ENCODE results near the gene ITPKB. TPM values are rescaled to one million over a fixed set of nuclear protein-coding genes. Genes with fewer than 3 reads are reported as not detected.

ITPKB gene
- total and polyA plus RNA-seq, 2 experiments from 2014 or later, result 0.31 to 5.2 TPM

DNA sequence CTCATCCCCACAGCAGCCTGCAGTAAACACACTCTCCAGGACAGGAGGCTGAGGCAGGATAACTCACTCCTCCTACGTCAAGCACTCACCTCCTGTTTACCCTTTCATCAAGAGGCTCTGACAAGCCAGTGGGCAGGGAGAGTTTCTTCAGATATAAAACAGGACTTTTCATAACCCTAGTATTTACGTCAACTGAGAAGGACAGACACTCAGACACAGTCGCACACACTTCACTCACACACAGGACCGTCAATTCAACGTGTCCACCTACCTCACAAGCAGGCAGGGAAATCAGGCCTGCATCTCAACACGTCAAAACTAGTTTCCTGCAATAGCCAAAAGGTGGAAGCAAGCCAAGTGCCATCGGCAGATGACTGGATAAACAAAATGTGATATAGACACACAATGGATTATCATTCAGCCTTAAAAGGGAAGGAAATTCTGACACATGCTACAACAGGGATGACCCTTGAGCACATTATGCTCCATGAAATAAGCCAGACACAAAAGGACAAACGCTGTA lies 48.6 kb downstream of the ITPKB start (continued):
- TF ChIP-seq, protein P1, sequence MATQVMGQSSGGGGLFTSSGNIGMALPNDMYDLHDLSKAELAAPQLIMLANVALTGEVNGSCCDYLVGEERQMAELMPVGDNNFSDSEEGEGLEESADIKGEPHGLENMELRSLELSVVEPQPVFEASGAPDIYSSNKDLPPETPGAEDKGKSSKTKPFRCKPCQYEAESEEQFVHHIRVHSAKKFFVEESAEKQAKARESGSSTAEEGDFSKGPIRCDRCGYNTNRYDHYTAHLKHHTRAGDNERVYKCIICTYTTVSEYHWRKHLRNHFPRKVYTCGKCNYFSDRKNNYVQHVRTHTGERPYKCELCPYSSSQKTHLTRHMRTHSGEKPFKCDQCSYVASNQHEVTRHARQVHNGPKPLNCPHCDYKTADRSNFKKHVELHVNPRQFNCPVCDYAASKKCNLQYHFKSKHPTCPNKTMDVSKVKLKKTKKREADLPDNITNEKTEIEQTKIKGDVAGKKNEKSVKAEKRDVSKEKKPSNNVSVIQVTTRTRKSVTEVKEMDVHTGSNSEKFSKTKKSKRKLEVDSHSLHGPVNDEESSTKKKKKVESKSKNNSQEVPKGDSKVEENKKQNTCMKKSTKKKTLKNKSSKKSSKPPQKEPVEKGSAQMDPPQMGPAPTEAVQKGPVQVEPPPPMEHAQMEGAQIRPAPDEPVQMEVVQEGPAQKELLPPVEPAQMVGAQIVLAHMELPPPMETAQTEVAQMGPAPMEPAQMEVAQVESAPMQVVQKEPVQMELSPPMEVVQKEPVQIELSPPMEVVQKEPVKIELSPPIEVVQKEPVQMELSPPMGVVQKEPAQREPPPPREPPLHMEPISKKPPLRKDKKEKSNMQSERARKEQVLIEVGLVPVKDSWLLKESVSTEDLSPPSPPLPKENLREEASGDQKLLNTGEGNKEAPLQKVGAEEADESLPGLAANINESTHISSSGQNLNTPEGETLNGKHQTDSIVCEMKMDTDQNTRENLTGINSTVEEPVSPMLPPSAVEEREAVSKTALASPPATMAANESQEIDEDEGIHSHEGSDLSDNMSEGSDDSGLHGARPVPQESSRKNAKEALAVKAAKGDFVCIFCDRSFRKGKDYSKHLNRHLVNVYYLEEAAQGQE (IDR thresholded peaks at IDR 0.05; ENCODE audit: unreplicated experiment), result no peak
- TF ChIP-seq CREB1 (CRISPR knock-in tag; IDR thresholded peaks at IDR 0.05; ENCODE audit: low read depth), result no peak
- TF ChIP-seq ZNF114 (CRISPR knock-in tag; IDR thresholded peaks at IDR 0.05), result no peak
- TF ChIP-seq, protein P2, sequence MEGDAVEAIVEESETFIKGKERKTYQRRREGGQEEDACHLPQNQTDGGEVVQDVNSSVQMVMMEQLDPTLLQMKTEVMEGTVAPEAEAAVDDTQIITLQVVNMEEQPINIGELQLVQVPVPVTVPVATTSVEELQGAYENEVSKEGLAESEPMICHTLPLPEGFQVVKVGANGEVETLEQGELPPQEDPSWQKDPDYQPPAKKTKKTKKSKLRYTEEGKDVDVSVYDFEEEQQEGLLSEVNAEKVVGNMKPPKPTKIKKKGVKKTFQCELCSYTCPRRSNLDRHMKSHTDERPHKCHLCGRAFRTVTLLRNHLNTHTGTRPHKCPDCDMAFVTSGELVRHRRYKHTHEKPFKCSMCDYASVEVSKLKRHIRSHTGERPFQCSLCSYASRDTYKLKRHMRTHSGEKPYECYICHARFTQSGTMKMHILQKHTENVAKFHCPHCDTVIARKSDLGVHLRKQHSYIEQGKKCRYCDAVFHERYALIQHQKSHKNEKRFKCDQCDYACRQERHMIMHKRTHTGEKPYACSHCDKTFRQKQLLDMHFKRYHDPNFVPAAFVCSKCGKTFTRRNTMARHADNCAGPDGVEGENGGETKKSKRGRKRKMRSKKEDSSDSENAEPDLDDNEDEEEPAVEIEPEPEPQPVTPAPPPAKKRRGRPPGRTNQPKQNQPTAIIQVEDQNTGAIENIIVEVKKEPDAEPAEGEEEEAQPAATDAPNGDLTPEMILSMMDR (conservative IDR thresholded peaks at IDR 0.05; ENCODE audit: low read depth in 2 of 2), result no peak
- no peak for TF ChIP-seq ZNF331 (CRISPR knock-in tag; IDR thresholded peaks at IDR 0.05; ENCODE audit: low read depth)
- TF ChIP-seq EZH2phosphoT487 (IDR thresholded peaks at IDR 0.05; ENCODE audit: unreplicated experiment), result no peak
- TF ChIP-seq, protein P3, sequence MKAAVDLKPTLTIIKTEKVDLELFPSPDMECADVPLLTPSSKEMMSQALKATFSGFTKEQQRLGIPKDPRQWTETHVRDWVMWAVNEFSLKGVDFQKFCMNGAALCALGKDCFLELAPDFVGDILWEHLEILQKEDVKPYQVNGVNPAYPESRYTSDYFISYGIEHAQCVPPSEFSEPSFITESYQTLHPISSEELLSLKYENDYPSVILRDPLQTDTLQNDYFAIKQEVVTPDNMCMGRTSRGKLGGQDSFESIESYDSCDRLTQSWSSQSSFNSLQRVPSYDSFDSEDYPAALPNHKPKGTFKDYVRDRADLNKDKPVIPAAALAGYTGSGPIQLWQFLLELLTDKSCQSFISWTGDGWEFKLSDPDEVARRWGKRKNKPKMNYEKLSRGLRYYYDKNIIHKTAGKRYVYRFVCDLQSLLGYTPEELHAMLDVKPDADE (IDR thresholded peaks at IDR 0.05), result no peak
- TF ChIP-seq EZH2 (IDR thresholded peaks at IDR 0.05; ENCODE audit: low read depth, unreplicated experiment), result no peak
- no peak for TF ChIP-seq STAT1 (IDR thresholded peaks at IDR 0.05; ENCODE audit: unreplicated experiment)

DNA sequence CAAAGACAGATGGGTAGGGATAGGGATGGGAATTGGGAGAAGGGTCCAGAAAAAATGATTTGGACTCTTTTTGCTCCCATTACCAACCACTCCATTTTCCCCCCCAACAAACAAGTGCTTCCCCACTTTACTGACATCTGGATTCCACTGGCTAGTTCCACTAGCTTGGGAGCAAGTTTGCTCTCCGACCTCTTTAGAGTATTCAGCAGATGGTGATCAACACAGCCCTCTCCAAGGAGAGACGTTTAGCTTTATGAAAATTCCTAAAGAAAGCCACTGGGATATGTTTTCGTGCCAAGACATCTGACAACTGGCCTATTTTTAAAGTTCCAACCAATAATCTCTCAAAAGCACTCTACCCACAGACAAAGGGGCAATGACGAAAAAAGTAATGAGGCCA lies 50.3 kb downstream of the ITPKB start:
- H4K20me1 ChIP-seq (replicated peaks; ENCODE audit: insufficient read depth), result no peaks in the 10 kb centered on the region
- Mint-ChIP-seq H3K9me3 (no peaks in the 10 kb centered on the region), H3K27me3 (ENCODE audit: insufficient read depth, low read depth, poor library complexity) (peaks cover 1% of the 10 kb centered on the region), H3K27ac (no peak overlapping the region), H3K4me1 (peaks cover 39% of the 10 kb centered on the region), H3K4me3 (no peak overlapping the region; the same call in 2 of the 3 replicates), H3K36me3 (ENCODE audit: low read depth) (no peaks in the 10 kb centered on the region)
- H3K4me3 ChIP-seq, result no peak overlapping the region
- no peak overlapping the region for H2AFZ ChIP-seq
- no peaks in the 10 kb centered on the region for H3K79me2 ChIP-seq (replicated peaks; ENCODE audit: insufficient read depth)
- no peaks in the 10 kb centered on the region for H3K36me3 ChIP-seq (ENCODE audit: insufficient read depth)
- H3F3A ChIP-seq (replicated peaks; ENCODE audit: low read depth), result no peaks in the 10 kb centered on the region
- no peak overlapping the region for H3K4me2 ChIP-seq
- no peaks in the 10 kb centered on the region for H3K27me3 ChIP-seq (ENCODE audit: insufficient read depth)
- ATAC-seq (no peak), DNase-seq (ENCODE audit: low spot score) (no peak)
- no peaks in the 10 kb centered on the region for H3K9me2 ChIP-seq (ENCODE audit: insufficient read depth)
- no peak overlapping the region for H3K27ac ChIP-seq (ENCODE audit: low read depth)
- peaks cover 8% of the 10 kb centered on the region for H3K4me1 ChIP-seq (ENCODE audit: insufficient read depth)
- TF ChIP-seq, protein P4, sequence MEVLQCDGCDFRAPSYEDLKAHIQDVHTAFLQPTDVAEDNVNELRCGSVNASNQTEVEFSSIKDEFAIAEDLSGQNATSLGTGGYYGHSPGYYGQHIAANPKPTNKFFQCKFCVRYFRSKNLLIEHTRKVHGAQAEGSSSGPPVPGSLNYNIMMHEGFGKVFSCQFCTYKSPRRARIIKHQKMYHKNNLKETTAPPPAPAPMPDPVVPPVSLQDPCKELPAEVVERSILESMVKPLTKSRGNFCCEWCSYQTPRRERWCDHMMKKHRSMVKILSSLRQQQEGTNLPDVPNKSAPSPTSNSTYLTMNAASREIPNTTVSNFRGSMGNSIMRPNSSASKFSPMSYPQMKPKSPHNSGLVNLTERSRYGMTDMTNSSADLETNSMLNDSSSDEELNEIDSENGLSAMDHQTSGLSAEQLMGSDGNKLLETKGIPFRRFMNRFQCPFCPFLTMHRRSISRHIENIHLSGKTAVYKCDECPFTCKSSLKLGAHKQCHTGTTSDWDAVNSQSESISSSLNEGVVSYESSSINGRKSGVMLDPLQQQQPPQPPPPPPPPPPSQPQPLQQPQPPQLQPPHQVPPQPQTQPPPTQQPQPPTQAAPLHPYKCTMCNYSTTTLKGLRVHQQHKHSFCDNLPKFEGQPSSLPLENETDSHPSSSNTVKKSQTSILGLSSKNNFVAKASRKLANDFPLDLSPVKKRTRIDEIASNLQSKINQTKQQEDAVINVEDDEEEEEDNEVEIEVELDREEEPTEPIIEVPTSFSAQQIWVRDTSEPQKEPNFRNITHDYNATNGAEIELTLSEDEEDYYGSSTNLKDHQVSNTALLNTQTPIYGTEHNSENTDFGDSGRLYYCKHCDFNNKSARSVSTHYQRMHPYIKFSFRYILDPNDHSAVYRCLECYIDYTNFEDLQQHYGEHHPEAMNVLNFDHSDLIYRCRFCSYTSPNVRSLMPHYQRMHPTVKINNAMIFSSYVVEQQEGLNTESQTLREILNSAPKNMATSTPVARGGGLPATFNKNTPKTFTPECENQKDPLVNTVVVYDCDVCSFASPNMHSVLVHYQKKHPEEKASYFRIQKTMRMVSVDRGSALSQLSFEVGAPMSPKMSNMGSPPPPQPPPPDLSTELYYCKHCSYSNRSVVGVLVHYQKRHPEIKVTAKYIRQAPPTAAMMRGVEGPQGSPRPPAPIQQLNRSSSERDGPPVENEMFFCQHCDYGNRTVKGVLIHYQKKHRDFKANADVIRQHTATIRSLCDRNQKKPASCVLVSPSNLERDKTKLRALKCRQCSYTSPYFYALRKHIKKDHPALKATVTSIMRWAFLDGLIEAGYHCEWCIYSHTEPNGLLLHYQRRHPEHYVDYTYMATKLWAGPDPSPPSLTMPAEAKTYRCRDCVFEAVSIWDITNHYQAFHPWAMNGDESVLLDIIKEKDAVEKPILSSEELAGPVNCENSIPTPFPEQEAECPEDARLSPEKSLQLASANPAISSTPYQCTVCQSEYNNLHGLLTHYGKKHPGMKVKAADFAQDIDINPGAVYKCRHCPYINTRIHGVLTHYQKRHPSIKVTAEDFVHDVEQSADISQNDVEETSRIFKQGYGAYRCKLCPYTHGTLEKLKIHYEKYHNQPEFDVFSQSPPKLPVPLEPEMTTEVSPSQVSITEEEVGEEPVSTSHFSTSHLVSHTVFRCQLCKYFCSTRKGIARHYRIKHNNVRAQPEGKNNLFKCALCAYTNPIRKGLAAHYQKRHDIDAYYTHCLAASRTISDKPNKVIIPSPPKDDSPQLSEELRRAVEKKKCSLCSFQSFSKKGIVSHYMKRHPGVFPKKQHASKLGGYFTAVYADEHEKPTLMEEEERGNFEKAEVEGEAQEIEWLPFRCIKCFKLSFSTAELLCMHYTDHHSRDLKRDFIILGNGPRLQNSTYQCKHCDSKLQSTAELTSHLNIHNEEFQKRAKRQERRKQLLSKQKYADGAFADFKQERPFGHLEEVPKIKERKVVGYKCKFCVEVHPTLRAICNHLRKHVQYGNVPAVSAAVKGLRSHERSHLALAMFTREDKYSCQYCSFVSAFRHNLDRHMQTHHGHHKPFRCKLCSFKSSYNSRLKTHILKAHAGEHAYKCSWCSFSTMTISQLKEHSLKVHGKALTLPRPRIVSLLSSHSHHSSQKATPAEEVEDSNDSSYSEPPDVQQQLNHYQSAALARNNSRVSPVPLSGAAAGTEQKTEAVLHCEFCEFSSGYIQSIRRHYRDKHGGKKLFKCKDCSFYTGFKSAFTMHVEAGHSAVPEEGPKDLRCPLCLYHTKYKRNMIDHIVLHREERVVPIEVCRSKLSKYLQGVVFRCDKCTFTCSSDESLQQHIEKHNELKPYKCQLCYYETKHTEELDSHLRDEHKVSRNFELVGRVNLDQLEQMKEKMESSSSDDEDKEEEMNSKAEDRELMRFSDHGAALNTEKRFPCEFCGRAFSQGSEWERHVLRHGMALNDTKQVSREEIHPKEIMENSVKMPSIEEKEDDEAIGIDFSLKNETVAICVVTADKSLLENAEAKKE (CRISPR knock-in tag; IDR thresholded peaks at IDR 0.05), result no peak
- TF ChIP-seq, protein P3 (IDR thresholded peaks at IDR 0.05), result no peak
- TF ChIP-seq ZNF331 (CRISPR knock-in tag; IDR thresholded peaks at IDR 0.05; ENCODE audit: low read depth) (no peak), POLR2AphosphoS5 (IDR thresholded peaks at IDR 0.05; ENCODE audit: low read depth) (no peak), ZNF114 (CRISPR knock-in tag; IDR thresholded peaks at IDR 0.05) (no peak), EZH2phosphoT487 (IDR thresholded peaks at IDR 0.05; ENCODE audit: unreplicated experiment) (no peak)

Data from GM23338 (cell line).